HG03378 (cell line): ENCODE data around the gene TMEM273.

Source experiments
- ATAC-seq: cut with Tn5 transposase; IDR thresholded peaks from one replicate; pipeline ENCODE4 v1.9.1; 2021; ENCODE audit warnings: mild to moderate bottlenecking, moderate library complexity; ENCODE audit not compliant: unreplicated experiment

Gene TMEM273

DNA sequence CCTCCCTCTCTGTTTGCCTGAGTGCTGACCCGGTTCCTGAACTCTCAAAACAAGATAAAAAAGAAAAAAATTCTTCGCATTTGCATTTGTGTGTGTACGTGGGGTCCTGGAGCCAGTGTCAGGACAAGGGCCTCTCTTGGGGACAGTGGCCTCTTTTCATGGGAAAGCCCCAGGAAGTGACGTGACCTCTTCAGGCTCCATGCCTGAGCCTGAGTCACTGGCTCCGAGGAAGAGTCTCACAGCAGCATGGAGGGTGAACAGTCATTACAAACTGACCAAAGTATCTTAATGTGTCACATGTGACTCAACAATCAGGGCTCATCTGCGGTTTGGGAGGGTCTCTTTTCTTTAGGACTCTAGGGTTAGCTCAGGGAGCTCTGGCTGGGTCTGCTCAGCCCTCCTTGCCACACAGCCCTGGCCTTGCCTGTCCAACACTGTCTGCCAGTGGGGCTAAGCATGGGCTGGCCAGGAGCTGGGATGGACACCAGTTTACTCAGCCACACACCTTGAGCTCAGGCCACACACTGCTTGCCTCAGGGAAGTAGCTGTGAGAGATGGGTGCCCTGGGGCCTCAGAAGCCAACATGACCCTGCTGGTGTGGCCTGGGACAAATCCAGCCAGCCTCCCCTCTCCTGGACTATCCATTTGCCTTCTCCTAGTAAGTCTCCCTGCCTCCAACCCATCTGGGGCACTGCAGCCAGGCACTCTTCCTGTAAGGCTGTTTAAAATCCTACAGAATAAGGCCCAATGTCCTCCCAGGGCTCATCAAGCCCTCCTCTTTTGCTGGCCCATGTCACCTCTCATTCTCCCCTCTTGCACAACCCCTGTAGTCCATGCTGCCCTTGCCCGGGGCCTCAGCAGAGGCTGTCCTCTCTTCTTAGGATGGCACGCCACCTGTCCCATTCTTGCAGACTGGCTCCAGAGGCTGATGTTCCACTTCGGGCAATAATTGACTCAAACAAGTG lies 10.5 kb downstream of the TMEM273 start:
- ATAC-seq = peak; percentile 83

DNA sequence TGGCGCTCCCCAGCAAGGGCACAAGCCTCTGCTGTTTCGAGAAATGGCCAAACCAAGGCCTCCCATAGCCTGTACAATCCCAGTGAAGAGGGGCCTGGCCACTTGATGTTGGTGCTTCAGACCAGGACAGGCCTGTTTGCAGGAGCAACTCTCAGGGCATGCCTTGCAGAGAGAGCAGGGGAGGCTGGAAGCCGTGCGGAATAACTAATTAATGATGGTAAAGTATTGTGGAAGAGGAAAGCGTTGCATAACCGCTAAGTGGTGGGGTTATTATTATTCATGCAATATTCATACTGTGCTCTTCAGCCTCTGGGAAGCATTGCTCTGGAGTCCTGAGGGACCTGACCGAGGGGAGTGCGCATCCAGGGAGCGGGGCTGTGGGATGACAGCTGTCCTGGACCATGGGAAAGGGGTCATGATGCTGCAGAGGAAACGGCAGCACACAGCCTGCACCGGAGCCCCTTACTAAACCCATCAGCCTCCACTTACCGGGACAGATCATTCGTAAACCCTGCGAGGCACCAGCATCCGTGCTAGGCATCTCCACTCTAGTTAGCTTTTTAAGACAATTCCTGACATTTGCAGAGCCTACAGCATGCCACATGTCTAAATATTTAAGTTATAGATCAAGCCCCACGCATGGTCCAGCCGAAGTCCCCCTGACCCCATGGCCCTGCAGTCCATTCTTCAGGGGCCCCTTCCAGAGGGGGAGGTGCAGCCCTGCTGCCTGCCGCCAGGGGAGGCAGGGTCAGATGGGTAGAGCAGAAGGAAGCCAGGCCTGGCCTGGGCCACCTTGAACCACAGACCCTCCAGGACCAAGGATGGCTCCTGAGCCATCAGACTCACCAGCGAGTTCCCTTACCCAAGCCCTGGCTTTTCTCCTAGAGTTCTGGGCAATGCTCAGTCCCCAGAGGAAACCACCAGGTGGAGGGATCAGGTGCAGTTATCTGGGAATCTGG lies 11.6 kb downstream of the TMEM273 start:
- no peak for ATAC-seq

DNA sequence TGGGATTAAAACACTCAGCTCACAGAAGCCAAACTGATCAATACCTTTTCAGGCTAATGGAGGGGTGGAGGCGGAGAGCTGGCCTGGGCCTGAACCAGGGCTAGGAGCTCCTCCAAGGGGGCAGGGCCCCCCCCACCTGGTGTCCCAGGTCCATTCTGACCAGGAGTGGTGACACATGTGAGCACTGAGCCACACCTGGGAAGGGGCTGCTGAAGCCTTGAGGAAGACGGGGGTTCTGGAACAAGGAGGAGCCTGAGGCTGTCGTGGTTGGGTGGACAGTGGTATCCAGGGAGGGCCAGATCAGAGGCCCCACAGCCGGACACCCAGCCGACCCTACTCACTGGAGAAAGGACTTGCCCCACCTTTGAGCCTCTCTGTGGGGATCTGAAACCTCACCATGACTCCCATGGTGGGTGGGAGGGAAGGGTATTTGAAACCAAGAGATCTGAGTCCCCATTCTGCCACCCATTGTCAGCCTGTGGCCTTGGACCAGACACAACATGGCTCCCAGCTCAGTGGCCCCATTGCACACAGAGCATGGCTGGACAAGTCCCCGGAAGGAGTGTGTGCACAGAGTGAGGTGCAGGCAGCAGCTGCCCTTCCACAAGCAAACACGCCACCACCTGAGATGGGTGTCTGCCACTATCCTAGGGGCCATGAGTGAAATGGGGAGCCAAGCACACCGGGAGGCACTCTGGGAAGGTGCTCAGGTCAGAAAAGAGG lies 12.4 kb downstream of the TMEM273 start:
- ATAC-seq = no peak

DNA sequence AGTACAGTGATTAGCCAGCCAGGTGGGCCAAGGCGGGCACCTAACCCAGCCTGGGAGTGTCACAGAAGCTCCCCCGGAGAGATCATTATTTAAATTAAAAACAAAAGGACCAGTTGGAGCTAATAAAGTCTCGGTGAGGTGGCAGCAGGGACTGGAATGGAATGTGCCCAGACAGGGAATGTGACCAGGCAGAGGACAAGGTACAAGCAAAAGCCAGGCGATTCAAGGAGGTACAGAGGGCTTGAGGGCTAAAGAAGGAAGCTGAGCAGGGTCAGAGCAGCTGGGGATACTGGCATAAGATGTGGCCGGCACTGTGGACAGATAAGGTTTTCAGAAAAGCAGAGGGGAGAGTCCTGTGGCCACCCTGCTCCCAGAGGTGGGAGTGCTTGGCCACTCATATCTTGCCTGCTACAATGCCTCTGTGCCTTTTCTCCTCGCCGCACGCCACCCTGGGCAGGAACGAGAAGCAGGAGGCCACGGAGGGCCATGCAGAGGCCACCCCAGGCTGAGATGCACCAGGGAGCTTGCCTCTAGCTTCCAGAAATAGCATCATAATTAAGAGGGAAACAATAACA lies 13.2 kb downstream of the TMEM273 start:
- no peak for ATAC-seq

DNA sequence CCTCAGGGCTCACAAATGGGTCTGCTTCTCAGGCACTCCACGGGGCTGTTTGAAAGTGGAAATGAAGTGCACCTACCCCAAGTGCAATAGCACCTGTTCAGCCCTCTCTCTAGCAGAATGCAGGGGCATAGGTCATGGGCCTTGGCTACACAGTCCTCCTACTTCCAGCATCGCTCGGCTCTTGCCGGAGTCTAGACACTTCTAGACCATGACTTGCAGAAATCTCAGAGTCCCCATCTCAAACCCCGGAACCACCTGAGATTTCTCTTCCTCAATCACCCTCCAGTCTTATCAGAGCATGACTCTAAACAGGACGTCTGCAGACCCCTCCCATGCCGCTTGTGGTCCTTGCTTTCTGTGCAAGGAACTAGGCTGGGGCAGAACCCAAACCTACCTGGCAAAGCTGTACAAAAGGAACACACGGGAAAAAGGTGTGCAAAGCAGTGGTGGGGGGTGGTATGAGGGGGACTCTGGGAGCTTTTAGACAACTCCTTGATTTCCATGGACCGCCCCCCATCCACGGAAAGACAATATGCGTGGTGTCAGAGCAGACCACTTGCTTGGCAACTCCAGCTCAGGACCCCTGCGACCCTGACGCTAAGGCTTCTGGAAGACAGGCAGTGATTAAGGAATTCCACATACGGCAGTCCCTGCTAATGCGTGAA lies 13.8 kb downstream of the TMEM273 start:
- ATAC-seq = no peak

DNA sequence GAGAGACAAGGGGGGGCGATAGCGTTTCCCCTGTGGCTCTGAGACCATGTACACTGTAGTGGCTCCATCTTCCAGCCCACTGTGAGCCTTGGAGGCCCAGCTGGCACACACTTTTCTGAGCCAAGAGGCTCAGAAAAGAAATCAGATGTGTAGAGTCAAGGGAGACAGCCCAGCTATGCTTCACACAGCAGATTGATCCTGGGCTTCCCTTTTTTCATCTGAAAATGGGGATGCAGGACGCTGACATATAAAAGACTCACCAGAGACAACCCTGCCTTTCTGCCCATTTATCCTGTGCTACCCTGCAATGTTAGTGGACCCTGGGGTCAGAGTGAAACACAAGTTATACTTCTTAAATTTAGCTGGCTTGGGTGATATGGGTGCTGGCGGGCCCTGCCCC lies 14.3 kb downstream of the TMEM273 start:
- ATAC-seq = no peak

DNA sequence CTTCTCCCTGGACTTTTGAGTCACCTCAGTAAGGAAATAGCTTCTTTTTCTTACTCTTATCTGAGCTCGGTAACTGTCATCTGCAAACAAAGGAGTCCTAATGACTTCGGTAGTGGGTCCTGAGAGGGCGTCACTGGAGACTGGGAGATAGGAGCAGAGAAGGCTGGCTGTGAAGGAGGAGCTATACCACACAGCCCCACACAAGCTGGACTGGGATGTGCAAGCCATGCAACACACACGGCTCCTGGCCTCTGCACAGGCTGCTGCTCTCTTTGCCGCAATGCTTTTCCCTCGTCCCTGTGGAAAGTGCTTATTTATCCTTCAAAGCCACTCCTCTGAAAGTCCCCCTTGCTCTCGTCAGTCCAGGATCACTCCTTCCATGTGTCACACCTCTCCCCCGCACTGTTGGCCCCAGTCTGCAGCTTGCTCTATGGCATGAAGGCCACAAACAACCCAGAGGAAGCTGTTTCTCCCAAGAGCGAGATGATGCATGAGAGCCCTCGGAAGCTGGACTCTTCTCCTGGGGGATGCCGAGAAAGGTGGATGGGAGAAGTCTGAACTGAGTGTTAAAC lies 14.9 kb downstream of the TMEM273 start:
- ATAC-seq = no peak

DNA sequence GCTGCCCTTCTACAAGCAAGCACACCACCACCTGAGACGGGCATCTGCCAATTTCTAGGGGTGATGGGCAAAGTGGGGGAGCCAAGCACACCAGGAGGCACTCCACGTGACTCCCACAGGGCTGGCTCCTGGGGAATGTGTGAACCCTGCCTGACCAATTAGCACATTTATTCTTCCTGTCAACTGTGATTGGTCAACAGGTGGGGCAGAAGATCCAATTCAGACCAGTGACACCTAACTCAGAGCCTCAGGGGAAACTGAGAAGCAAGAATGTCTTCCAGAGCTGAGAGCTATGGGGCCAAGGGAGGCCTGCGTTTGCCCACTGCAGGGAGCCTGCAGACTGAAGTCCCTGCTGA lies 15.4 kb downstream of the TMEM273 start:
- no peak for ATAC-seq

DNA sequence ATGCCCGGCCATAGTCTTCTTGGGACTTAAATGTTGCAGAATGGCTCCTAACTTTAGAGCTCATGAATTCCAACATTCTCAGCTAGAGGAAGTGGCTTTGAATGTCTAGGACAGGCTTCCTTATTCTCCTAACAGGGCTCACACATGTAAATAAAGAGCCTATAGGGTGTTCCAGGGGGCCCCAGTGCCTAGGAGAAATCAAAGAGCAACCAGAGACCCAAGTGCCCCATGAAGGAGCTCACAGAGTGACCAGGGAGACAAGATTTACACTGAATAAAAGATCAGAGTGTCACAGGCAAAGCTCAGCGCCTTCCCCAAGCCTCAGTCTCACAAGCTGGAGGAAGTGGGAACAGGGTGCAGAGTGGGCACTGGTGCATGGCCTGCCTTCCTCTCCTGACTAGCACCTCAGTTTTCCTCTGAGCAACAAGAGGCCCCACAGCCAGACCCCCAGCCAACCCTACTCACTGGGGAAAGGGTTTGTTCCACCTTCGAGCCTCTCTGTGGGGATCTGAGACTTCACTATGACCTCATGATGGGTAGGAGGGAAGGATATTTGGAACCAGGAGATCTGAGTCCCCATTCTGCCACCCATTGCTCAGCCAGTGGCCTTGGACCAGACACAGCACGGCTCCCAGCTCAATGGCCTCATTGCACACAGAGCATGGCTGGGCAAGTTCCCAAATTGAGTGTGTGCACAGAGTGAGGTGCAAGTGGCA lies 16.0 kb downstream of the TMEM273 start:
- ATAC-seq = no peak

DNA sequence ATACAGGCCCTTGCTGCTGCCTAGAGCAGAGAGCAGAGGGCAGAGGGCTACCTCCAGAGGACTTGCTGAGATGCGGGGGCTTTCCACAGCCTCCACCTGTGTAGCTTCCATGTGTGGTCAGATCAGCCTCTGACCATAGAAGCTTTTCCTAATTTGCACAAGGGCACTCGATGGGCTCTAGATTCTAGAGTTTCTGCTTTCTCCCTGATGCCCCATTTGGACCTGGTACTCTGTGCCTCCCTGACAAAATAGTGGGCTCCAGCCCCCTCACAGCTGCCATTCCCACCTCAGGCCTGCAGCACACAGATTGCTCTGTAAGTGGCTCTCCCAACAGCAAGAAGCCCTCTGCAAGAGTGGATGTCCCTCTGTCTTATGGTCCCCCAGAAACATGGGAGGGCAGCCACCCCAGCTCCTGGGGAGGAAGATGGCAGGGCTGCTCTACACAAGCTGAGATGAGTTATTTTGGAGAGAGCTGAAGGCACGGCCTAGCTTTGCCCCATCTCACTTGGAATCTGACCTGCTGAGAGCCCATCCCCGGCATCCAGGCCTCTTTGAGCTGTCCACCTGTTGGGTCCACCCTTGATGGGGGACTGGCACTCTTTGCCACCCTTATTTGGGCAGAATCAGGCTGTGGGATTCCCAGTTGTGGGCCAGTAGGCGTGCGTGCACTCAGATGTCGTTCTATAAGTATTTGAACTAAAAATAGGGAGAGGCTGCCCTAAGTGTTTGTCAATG lies 16.7 kb downstream of the TMEM273 start:
- no peak for ATAC-seq

DNA sequence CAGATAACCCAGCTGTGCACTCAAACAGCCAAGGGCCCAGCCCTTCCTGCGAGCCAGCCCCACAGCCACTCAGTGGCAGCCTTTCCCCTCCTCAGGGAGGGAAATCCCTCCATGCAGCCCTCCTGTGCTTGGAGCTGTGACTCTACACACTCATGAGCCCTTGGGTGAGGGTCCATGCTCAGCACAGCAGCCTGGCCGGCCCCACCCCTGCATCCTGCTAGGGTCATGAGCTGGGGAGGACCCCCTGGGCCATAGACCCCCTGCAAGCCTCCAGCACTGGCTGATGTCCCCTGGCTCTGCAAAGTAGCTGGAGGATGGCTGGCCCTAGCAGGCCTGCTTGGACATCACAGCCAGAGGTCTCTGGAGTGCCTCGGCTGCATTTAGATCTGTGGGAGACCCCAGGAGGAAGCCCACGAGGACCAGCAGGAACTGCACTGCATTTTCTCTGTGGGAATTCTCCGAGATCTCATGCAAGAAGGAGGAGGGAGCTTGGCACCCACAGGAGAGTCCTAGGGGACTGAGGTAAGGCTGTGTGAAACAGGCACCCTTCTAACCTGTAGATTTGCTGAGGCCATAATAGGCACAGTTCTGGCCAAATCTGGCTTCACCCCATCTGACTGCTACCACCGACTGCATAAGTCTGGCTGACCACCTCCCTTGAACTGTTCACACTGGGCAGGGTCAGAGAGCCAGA lies 17.4 kb downstream of the TMEM273 start:
- no peak for ATAC-seq

DNA sequence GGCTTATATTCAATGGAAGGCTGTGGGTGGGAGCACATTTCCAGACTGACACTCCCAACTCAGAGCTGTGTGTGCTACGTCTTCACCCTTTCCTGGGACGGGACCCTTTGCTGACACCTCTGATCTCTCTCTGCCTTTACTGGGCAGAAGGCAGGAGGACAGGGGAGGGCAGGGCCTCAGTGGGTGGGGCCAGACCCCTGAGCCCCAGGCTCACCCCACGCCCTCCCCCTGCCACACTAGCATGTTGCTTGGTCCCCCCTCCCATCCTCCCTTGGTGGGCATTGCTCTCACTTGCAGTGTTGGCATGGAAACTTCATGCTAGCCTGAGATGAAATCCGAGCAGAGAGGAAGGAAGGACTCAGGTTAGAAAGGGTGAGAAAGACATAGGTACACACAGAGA lies 18.4 kb downstream of the TMEM273 start:
- ATAC-seq = no peak

DNA sequence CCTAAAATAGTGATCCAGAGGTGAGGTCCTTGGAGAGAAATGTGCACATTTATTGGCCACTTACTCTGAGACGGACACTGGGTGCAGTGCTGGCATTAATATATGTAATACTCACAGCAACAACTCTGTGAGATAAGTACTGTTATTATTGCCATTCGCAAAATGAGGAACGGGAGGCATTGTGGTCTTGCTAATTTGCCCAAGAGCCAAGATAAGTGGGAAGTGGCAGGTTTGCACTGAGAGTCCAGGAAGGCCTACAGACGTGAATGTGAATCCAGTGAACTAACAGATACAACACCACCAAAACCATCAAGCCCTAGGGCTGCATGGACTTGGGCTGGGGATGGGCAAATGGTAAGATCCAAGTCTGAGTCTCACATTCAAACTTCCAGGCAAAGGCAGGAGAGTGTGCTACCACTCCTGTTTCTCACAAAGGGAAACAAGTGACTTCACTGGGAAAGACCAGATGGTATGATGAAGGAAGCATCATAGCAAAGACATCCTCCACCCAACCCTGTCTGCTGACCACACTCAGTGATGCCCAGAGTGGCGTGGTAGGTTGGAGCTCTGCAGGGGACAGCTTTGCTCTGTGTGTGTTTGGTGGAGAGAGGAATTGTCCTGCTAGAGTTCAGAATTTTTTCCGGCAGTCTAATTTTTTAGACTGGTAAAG lies 19.2 kb downstream of the TMEM273 start:
- no peak for ATAC-seq

DNA sequence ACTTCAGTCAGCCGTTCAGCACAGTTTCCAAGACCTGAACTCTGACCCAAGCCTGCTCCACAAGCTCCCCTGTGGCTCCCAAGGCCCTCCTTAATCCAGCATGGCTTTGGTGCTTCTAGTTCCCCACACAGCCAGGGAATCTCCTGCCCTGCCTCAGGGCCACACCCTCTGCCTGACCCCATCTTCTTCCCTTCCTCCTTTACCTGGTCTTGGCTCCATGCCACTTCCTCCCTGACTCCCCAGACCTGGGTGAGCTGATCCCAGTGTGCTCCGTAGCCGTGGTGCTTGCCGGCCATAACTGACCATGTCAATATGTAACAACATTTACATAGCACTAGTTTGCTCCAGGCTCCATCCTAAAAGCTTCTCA lies 20.0 kb downstream of the TMEM273 start:
- no peak for ATAC-seq

DNA sequence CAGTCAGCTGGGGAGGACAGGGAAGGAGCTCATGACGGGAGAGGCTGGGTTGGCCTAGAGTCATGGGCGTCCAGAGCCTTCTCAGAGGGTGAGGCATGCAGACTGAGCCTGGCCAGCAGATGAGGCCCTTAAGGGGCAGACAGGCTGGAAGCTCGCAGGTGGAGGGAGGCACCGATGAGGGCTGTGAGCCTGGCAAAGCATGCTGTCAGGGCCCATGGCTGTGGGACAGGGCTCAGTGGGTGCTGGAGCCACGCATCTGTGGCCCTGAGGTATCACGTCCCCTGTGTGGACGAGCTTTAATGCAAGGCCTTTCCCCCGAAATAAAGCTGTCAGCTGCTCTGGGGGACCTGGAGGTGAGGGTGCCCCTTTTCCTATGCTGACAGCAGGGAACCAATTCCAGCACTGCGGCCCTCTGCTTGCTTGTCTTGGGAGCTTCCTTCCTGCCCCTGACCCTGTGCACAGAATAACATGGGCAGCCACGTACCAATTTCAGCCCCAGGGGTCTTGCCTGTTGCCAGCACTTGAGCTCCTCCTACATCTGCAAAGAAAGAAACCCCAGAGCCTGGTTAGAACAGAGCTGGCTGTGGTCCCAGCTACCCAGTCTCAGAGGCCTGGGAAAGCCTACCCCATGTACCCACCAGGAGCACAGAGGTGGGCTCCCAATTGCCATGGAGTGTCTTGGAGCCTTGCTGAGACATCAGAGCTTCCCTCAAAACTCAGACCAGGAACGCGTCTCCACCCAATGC lies 20.6 kb downstream of the TMEM273 start:
- no peak for ATAC-seq

DNA sequence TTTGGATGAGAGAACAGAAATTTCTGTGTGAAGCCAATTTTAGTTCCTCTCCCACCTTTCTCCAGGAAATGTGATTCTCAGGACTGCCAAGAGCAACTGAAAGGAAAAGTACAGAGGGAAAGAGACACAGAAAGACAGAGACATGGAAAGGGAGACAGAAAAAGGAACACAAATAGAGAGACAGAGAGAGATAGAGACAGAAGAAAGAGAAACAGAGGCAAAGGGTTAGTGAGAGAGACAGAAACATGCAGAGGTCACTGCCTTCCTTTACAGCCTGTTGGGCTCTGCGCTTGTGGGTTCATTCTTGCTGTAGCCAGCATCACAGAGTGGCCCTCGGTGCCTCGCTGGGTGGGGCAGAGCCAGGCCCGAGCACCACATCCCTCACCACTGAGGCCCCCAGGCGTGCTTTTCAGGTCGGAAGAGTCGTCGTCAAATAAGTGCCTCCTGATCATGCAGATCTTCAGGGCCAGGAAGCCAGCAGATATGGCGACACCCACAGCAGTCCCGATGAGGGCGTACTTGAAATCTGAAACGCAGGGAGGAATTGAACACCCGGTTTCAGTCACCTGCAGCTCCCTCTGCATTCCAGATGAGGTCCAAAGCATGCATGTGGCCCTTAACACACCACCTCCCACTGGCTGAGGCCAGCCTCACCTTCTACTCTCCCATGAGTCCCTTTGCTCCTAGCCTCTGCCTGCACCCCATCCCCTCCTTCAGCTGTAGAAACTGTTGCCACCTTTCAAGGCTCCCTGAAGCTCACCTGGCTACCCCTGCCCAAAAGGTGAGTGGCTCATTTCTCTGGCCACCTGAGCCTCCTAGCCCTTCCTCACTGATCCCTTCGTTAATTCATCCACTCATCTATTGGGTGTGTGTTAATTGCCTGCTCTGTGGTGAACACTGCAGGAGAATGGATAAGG lies 21.4 kb downstream of the TMEM273 start:
- no peak for ATAC-seq
